ENCODE measurements around the gene SIRT5.

SIRT5 gene

DNA sequence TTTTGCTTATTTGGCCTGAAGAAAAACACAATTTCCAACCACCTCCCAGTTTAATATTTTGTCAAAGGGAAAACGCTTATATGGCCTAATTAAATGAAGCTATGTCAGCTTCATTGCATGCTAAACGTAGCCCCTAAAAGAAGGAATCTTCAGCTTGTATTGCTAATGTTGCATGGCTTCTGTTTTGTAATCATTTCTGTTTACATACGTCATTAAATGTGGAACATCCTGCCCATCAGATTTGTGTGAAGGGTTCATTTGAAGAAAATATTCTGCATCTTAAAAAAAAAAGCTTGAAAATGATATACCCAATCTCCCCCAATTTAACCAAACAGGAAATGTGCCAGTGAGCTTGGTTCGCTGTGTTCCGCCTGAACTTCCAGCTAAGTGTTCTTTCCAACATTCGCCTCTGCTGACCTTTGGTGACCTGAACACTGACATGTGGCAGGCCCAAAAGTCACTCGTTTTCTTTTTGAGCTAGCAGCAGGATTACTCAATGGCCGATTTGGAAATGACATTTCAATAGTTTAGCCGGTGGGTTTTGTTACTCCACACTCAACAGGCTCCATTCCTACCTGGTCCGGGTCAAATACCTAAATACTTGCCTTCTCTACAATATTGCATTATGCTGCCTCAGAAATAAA, 12.7 kb upstream of the SIRT5 start:
- TF ChIP-seq POLR2A (IDR thresholded peaks at IDR 0.05; ENCODE audit: low read depth, low read length): no peak
- no peak for DNase-seq (ENCODE audit: insufficient read length, low spot score)
- no peak for FAIRE-seq

- FAIRE-seq (no peak), DNase-seq (ENCODE audit: insufficient read length, low spot score) (no peak)
- no peak for TF ChIP-seq POLR2A (IDR thresholded peaks at IDR 0.05; ENCODE audit: low read depth, low read length)
These were observed 11.4 kb upstream of the SIRT5 start for GRCh38 chr6:13563009-13563408.

DNA sequence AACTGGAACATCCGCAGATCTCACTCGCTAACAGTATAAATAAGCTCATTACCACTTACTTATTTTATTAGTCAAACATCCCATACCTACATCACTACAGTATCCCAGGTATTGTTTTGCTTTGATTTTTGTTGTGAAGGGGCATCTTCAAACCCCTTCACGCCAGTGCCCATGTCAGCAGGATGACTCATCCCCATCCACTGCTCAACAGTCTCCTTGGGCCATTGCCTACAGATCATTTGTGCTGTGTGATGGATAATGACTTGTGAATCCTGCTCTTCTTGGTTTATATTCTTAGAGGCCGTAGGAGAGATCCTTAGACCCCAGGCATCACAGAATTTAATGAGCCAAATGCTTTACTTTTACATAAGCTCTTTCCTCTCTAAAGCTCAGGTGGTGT, 8.5 kb upstream of the SIRT5 start:
- no peak for TF ChIP-seq POLR2A (IDR thresholded peaks at IDR 0.05; ENCODE audit: low read depth, low read length)
- DNase-seq (ENCODE audit: insufficient read length, low spot score) (no peak), FAIRE-seq (no peak)

DNA sequence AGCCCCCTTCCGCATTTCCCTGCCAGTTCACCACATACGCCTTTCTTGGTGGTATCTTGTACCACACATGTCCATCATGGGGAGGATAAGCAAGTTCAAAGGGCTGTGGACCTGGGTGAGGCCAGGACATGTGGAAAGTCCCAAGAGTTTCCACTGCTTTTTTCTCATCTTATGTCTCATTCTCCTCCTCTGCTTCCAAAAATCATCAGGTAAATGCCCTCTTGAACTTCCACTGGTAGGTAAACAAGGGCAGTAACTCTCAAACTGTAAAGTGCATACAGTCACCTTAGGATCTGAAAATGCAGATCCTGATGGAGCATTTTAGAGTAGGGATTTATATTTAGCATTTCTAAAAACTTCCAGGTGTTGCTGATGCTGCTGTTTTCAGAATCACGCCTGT, 7.9 kb upstream of the SIRT5 start:
- FAIRE-seq (no peak), DNase-seq (ENCODE audit: insufficient read length, low spot score) (no peak)
- no peak for TF ChIP-seq POLR2A (IDR thresholded peaks at IDR 0.05; ENCODE audit: low read depth, low read length)

GRCh38 chr6:13568970-13569369, 5.4 kb upstream of the SIRT5 start:
- DNase-seq (ENCODE audit: insufficient read length, low spot score) (no peak), FAIRE-seq (no peak)
- no peak for TF ChIP-seq POLR2A (IDR thresholded peaks at IDR 0.05; ENCODE audit: low read depth, low read length)

DNA sequence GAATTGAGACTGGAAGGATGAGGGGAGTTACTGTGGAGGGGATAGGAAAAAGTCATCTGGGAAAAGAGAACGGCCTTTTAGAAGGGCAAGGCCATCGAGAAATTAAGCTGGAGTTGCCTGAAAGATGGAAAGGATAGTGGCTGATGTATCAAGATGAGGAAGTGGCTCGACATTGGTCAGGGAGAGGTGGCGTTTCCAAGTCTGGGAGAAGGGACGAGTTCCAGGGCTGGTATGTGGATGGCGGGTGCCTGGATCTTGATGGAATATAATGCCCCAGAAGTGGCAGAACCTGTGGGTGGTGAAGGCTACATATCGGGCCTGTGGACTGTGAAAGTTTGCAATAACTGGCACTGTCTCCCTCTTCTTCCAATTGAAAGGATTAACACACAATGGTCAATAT, 2.2 kb upstream of the SIRT5 start:
- no peak for TF ChIP-seq POLR2A (IDR thresholded peaks at IDR 0.05; ENCODE audit: low read depth, low read length)
- no peak for FAIRE-seq

DNA sequence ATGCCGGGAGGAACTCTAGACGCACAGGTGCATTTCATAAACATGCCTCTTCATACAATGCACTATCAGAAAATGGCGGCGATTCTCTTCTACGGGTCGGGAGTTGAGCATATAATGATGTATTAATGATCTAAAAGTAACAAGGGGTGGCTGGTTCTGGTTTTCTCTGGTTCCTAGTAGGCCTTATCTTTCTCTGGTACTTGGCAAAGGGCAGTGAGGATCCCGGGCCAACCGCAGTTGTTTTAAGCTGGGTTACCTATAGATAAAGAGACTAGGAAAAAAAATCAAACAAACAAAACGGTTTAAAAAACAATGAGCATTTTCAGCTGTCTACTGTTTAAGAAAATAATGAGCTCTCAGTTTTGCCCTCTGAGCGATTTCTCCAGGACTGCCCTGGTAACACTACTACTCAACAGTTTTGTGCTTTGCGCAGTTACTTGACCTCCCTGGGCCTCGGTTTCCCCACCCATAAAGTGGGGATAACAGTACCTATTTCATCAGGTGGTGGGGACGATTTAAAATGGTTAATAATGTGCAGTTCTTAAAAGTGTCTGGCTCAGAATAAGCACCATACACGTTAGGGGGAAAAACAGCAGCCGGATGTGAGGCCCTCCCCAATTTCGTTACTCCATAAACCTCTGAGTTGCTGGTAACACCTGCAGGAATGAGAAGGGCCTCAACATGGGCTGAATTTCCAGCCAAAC, 1.3 kb upstream of the SIRT5 start:
- no peak for TF ChIP-seq POLR2A (IDR thresholded peaks at IDR 0.05; ENCODE audit: low read depth, low read length)
- DNase-seq (ENCODE audit: insufficient read length, low spot score): no peak
- FAIRE-seq: no peak

More for the DNA sequence above, 2.2 kb upstream of the SIRT5 start:
- no peak for DNase-seq (ENCODE audit: insufficient read length, low spot score)

- FAIRE-seq (no peak), DNase-seq (ENCODE audit: insufficient read length, low spot score) (peak; percentile 54)
- TF ChIP-seq POLR2A (IDR thresholded peaks at IDR 0.05; ENCODE audit: low read depth, low read length): no peak
These were observed 711 bp upstream of the SIRT5 start for GRCh38 chr6:13573669-13574110.

GRCh38 chr6:13574149-13574570, 241 bp upstream of the SIRT5 start:
- peak; percentile 85 for TF ChIP-seq POLR2A (IDR thresholded peaks at IDR 0.05; ENCODE audit: low read depth, low read length)
- DNase-seq (ENCODE audit: insufficient read length, low spot score): peak; percentile 98
- peak; percentile 27 for FAIRE-seq

GRCh38 chr6:13575377-13575775, 975 bp downstream of the SIRT5 start:
- no peak for TF ChIP-seq POLR2A (IDR thresholded peaks at IDR 0.05; ENCODE audit: low read depth, low read length)
- FAIRE-seq: no peak

GRCh38 chr6:13576017-13576416, 1.6 kb downstream of the SIRT5 start:
- no peak for DNase-seq (ENCODE audit: insufficient read length, low spot score)
- no peak for TF ChIP-seq POLR2A (IDR thresholded peaks at IDR 0.05; ENCODE audit: low read depth, low read length)
- FAIRE-seq: no peak

More at GRCh38 chr6:13575377-13575775, 975 bp downstream of the SIRT5 start:
- DNase-seq (ENCODE audit: insufficient read length, low spot score): no peak

GRCh38 chr6:13577926-13578325, 3.5 kb downstream of the SIRT5 start:
- FAIRE-seq (no peak), DNase-seq (ENCODE audit: insufficient read length, low spot score) (no peak)
- no peak for TF ChIP-seq POLR2A (IDR thresholded peaks at IDR 0.05; ENCODE audit: low read depth, low read length)

DNA sequence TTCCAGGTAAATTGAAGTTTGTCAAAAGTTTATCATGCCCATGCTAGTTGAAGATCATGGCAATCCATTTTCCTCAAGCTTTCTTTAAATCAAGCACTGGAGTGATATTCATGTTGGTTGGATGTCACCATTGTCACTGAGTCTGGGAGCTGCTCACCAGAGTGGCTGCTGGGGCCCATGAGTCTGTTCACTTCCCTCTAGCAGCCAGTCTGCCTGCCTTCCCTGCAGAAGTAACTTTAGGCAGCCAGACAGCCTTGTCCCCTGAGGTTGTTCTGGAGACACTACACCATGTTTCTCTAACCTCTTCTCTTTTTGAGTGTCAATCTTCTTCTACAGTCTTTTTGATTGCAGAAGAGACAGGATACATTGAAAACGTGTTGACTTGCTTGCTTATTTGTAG, 5.5 kb downstream of the SIRT5 start:
- TF ChIP-seq POLR2A (IDR thresholded peaks at IDR 0.05; ENCODE audit: low read depth, low read length): no peak
- FAIRE-seq (no peak), DNase-seq (ENCODE audit: insufficient read length, low spot score) (no peak)

DNA sequence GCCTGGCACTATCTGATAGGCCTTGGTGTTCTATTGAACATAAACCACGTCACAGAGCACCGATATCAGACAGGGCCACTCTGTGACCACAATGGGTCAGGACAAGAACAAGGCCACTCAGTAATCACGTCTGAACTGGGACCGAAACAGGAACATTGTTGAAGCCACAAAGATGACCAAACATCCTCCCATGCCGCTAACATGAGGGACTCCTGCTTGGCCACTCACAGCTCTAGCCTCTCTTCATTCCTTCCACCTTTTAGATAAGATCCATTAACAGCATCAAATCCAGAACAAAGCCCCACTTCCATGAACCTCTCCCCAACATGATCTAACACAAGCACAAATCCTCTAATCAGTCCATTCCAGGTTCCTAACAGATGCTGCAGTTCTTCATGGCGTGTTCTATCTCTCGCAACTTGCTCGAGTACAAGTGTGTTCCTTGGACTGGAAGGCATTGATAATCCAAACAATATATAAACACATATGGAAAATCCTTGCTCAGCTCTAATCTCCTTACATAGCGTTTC, 7.4 kb downstream of the SIRT5 start:
- TF ChIP-seq POLR2A (IDR thresholded peaks at IDR 0.05; ENCODE audit: low read depth, low read length): no peak
- DNase-seq (ENCODE audit: insufficient read length, low spot score): no peak
- no peak for FAIRE-seq
